HG02981 (cell line): Measurements from ENCODE around the gene FLOT1.

ENCODE experiments used
- ATAC-seq: cut with Tn5 transposase; IDR thresholded peaks from one replicate; pipeline ENCODE4 v1.9.1; 2021; ENCODE audit warnings: mild to moderate bottlenecking, moderate library complexity; ENCODE audit not compliant: unreplicated experiment

FLOT1 gene

GRCh38 chr6:30747902-30748769 lies 5.6 kb upstream of the FLOT1 start:
- ATAC-seq = no peak

GRCh38 chr6:30747300-30747687 lies 4.8 kb upstream of the FLOT1 start:
- ATAC-seq = no peak

GRCh38 chr6:30744054-30744805 lies 1.7 kb upstream of the FLOT1 start, which contains the start of gene IER3:
IER3 (minus strand) TSS chr6:30744547; CDS start chr6:30744518, 29 bp downstream.
- no peak for ATAC-seq

- ATAC-seq = no peak
These were observed 889 bp upstream of the FLOT1 start for GRCh38 chr6:30743099-30744053.

- no peak for ATAC-seq
These were observed 635 bp downstream of the FLOT1 start for GRCh38 chr6:30741789-30742315.

GRCh38 chr6:30741063-30741779 lies 1.3 kb downstream of the FLOT1 start:
- no peak for ATAC-seq

- no peak for ATAC-seq
These were observed 2.0 kb downstream of the FLOT1 start for GRCh38 chr6:30740540-30740870.

GRCh38 chr6:30738532-30738931 lies 4.0 kb downstream of the FLOT1 start:
- ATAC-seq = no peak

- peak; percentile 36 for ATAC-seq
These were observed 6.7 kb downstream of the FLOT1 start for GRCh38 chr6:30735668-30736314.

GRCh38 chr6:30732237-30732943 lies 10.1 kb downstream of the FLOT1 start:
- no peak for ATAC-seq

GRCh38 chr6:30730601-30731435 lies 11.7 kb downstream of the FLOT1 start:
- ATAC-seq = no peak

GRCh38 chr6:30727920-30728553 lies 14.4 kb downstream of the FLOT1 start:
- no peak for ATAC-seq

GRCh38 chr6:30726506-30727413 lies 15.7 kb downstream of the FLOT1 start:
- no peak for ATAC-seq

GRCh38 chr6:30725713-30726505 lies 16.6 kb downstream of the FLOT1 start:
- ATAC-seq = no peak

- no peak for ATAC-seq
These were observed 17.4 kb downstream of the FLOT1 start for GRCh38 chr6:30724906-30725667.
